Activated gamma-delta T cell (primary cell): ENCODE data around the gene LPCAT1.
"Not testable (repeated sequence)": the region's sequence is repeated elsewhere in the genome, so short reads cannot be mapped to it uniquely, and the experiment has no call there.

Experiments used
- DNase-seq: peaks from one replicate; lab custom pipeline; 2025; lab: John Stamatoyannopoulos, UW

LPCAT1 gene

GRCh38 chr5:1479066-1479465, 44.7 kb downstream of the LPCAT1 start:
- no peak for DNase-seq

- no peak for DNase-seq
Observed at GRCh38 chr5:1478271-1479035, 45.3 kb downstream of the LPCAT1 start.

GRCh38 chr5:1477341-1477740, 46.4 kb downstream of the LPCAT1 start:
- DNase-seq, result no peak

GRCh38 chr5:1476967-1477310, 46.8 kb downstream of the LPCAT1 start:
- DNase-seq, result no peak

- no peak for DNase-seq
Observed at GRCh38 chr5:1476181-1476966, 47.4 kb downstream of the LPCAT1 start.

DNA sequence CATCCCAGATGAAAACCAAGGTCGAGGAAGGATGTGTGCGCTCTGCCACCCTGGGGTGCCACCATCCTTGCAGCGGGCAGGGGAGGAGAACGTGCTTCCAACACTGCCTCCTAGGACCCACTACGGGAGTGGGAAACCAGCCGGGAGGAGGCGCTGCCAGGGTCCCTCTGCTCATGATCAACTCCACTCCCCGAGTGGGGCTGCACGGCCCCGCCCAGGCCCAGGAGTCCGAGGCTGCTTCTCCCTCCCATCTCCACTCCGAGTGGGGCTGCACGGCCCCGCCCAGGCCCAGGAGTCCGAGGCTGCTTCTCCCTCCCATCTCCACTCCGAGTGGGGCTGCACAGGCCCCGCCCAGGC, 48.2 kb downstream of the LPCAT1 start:
- DNase-seq, result not testable (repeated sequence)

DNA sequence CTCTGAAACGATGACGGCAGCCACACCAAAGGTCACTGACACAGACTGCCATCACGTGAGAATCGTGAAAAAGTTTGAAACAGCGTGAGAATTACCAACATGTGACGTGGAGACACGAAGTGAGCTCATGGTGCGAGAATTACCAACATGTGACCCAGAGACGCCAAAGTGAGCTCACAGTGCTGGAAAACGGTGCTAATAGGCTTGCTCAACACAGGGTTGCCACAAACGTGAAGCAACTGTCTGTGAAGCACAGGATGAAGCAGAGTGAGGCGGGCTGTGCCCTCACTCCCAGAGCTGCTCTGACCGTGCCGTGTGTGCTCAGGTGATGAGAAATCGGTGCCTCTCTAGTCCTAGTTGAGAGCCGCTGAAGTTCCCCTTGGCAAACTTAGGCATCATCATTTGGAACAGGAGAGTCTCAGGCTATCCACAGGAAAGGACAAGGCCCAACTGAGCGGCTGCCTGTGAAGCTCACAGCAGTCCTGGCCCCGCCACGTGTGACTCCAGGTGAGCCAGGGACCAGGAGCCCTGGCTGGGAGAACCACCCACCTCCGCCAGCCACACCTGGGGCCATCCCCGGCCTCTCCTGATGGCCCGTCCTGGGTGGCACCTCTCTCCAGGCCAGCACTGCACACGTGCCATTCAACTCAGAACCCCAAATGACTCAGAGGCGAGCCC, 48.8 kb downstream of the LPCAT1 start:
- no peak for DNase-seq

DNA sequence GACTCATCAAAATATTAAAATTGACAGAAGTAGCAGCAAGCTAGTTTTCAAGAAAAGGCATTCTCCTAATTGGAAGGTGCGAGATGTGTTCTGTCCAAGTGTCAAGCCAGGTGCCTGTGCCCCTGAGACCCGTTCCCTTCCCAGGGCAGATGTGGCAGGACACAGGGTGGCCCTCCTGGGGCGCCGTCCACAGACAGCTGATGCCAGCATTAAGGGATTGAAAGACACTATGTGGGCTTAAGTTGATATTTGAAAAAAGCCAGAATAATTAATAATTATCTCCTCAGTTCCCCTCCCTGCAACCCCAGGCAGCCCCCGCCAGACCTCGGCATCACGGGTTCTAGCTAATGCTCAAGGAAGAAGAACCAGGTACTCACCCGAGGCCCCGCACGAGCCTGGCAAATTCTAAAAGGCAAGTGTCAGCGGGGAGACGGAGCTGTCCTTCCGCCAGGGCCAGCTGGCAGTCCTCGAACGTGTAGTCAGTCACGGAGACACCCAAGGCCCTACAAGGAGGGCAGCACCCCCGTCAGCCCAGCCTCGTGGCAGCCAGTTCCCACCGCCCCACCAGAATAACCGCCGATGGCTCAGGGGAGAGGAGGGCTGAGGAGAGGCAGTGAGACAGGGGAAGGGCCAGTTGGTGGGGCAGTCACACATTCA, 49.4 kb downstream of the LPCAT1 start:
- DNase-seq, result no peak

DNA sequence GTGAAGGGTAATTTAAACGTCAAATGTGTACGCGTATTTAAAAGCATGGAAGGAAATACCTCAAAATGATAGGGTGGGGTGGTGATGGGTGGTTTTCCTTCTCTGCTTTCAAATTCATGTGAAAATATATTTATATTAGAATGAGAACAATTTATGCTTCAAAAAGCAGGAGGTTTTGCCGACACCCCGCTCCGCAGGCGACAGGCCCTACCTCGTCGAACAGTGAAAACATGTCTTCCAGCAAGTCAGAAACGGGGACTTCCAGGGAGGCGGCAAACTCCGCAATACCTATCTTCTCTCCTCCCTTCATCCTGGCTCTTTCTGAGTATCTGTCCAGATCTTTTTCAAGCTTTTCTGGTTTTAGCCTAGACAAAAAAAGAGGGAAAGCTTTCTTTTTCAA, 50.0 kb downstream of the LPCAT1 start:
- no peak for DNase-seq

- no peak for DNase-seq
Observed at GRCh38 chr5:1472964-1473628, 50.7 kb downstream of the LPCAT1 start.

- no peak for DNase-seq
Observed at GRCh38 chr5:1471997-1472963, 51.5 kb downstream of the LPCAT1 start.

DNA sequence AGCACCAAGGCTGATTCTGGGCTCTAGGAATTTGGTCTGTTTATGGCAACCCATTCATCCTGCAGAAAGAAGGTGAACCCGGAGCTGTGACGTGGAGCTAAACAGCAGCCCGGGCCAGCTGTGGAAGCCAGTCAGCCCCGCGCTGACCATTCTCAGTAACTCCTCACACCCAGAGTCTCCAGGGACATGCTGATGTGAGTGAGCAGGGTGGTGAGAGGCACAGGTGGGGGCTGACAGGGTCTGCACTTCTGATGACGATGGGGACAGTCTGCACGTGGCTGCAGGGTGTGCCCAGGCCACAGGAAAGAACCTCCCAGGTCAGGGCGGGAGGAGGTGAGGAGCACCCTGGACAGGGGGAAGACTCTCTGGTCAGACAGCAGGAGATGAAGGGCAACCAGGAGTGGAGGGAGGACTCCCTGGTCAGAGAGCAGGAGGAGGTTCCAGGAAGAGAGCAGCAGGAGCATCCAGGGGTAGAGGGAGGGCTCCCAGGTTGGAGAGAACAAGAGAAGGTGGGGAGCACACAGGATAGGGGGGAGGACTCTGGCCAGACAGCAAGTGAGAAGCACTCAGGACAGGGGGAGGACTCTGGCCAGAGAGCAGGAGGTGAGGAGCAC, 52.4 kb downstream of the LPCAT1 start:
- DNase-seq, result no peak

DNA sequence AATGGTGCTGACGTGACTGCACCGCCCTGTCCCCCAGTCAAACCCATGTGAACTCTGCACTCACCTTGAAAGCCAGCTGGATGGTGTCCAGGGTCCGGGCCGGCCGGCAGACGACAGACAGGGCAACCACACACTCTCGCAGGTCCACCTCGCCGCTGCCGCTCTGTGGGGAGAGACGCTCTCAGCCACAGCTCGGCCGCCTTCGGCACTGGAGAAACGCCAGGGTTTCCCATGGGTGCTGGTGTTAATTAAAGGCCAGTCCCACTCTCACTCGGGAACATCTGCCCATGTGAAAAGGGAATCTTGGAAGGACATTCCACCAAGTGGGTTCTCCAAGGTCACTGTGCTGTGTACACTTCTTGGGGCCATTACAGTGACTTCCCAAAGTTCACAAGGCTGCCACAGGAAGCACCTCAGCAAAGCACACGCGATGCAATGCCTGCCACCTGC, 53.0 kb downstream of the LPCAT1 start:
- DNase-seq, result no peak

DNA sequence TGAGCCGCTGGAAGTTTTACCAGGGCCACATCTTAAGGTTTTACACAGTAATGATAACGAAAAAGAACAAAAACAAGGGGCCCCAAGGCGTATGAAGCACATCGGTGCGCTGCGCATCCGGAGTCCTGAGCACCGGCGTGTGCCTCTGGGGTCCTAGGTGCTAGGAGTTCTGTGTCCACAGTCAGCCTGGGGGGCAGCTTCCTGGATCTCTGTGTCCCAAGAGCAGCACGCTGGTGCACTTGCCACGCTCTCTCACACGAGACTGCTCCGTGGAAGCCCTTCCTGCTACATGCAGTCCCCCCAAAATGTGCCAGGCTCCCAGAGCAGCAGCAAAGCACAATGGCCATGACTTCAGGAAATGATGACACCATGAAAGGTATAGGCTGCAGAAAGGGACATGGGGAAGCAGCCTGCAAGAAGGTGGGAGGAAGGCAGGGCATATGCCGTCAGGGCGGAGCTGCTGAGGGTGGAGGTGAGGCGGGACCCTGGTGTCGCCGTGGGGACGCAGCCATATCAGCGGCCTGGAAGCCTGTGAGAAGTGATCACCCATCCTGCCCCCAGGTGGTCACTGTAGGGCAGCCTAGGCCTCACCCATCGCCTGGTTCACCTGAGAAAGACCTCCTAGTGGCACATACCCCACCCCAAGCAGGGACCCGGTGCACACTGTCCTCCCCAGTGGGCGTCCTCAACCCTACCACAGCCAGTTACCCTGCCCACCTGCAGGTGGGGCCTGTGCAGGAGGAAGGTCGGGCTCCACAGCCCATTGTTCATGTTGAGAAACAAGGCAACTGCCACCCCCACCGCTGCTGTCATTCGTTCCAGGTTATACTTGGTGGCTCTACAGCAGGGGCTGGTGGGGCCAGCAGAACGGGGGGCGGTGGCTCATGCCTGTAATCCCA, 54.9 kb downstream of the LPCAT1 start:
- DNase-seq, result no peak

- DNase-seq, result no peak
Observed at GRCh38 chr5:1468247-1468612, 55.5 kb downstream of the LPCAT1 start.

- no peak for DNase-seq
Observed at GRCh38 chr5:1467341-1468246, 56.2 kb downstream of the LPCAT1 start.

DNA sequence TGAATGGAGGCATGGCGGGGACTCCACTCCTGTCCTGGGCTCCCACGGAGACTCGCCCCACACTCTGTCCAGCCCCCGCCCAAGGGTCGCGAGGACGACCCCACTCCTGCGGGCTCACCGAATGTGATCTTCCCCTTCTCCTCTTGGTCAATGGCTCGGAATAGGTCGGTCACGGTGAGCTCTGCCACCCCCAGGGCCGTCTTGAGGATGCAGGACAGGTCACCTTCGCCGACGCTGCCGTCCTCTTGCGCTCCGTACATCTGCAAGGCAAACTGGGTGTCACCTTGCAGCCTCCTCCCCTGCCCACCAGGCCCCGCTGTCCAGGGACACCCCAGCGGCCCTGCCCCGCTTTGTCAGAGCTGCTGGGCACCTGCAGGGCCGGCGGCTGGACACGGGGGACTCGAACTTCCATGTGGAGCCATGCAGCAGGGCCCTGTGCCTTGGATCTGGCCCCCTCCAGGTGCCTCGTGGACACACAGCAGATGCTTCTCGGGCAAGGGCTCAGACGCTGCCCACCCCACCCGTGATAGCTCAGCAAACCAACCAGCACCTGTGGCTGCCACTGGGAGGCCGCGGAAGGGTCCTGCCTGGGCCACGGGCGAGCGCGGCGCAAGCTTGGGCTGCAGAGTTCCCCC, 57.0 kb downstream of the LPCAT1 start:
- no peak for DNase-seq
